Nephron progenitor cell (in vitro differentiated cells): ENCODE results near the gene CAPZB.

Experiments
- DNase-seq: peaks from one replicate; pipeline ENCODE4 v3.0.0; 2021
- H3K27ac Mint-ChIP-seq: 2 replicates; pipeline ENCODE4 v1.8.0; 2021; ENCODE audit warnings: mild to moderate bottlenecking, moderate library complexity, mixed read lengths
- H3K27me3 Mint-ChIP-seq: 2 replicates; pipeline ENCODE4 v1.8.0; 2021; ENCODE audit warnings: mild to moderate bottlenecking, low read depth, mixed read lengths; ENCODE audit not compliant: poor library complexity
- H3K36me3 Mint-ChIP-seq: 2 replicates; pipeline ENCODE4 v1.8.0; 2021; ENCODE audit warnings: low read depth, mixed read lengths
- H3K4me1 Mint-ChIP-seq: 2 replicates; pipeline ENCODE4 v1.8.0; 2021; ENCODE audit warnings: mixed read lengths
- H3K4me3 Mint-ChIP-seq: 2 replicates; pipeline ENCODE4 v1.8.0; 2021; ENCODE audit warnings: mild to moderate bottlenecking, moderate library complexity, mixed read lengths
- H3K9me3 Mint-ChIP-seq: 2 replicates; pipeline ENCODE4 v1.8.0; 2021; ENCODE audit warnings: mild to moderate bottlenecking, moderate library complexity, mixed read lengths
- CTCF ChIP-seq: fragments of 200-600 bp; sonication (generic); IDR thresholded peaks from 2 replicates; pipeline ENCODE4 v1.5.0; 2021; ENCODE audit warnings: antibody characterized with exemption

Gene CAPZB

GRCh38 chr1:19376428-19377372 lies 108.6 kb downstream of the CAPZB start:
- Mint-ChIP-seq H3K27me3 (peaks cover 2% of the 10 kb centered on the region), H3K4me1 (peaks cover 5% of the 10 kb centered on the region), H3K9me3 (no peaks in the 10 kb centered on the region), H3K4me3 (no peak overlapping the region), H3K27ac (no peak overlapping the region), H3K36me3 (peaks cover 42% of the 10 kb centered on the region)
- no peak for DNase-seq
- TF ChIP-seq CTCF: no peak

DNA sequence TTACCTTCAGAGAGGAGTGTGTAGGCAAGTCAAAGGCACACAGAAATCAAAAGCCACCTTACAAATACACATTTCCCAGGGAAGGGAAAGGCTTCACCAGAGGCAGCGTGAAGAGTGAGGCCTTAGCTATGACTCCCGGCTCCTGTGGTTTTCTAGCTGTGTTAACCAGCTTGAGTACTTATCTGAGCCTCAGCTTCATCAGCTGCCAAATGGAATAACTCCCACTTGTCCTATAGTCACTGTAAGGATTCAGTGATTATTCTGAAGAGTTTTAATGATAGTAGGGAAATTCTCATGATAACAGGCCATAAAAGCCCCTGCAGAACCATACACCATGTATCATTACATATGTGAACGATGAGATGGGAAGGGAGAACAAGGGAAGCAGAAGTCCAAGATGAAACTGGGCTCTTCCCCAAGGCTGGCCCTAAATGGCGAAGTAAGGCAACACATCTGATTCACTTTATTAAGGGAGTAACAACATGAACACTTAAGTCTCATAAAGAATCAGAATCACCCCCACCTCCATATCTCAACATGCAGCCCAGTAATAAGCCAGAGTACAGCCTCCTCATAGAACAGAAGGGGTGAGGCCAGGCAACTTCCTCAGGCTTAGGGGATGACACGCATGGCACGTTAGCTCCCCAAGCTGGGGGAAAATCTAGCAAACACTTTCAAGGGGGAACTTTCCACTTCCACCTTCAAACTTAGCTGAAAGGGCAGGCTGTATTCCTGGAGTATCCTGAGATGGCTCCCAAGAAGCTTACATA lies 109.5 kb downstream of the CAPZB start:
- peaks cover 9% of the 10 kb centered on the region for H3K4me1 Mint-ChIP-seq
- no peak for DNase-seq
- peaks cover 42% of the 10 kb centered on the region for H3K36me3 Mint-ChIP-seq
- TF ChIP-seq CTCF: no peak
- H3K9me3 Mint-ChIP-seq: no peaks in the 10 kb centered on the region
- H3K4me3 Mint-ChIP-seq: no peak overlapping the region
- H3K27me3 Mint-ChIP-seq: peaks cover 2% of the 10 kb centered on the region
- H3K27ac Mint-ChIP-seq: peak overlapping the region; percentile 78

GRCh38 chr1:19374926-19375325 lies 110.4 kb downstream of the CAPZB start:
- Mint-ChIP-seq H3K36me3 (peaks cover 42% of the 10 kb centered on the region), H3K27me3 (peaks cover 2% of the 10 kb centered on the region), H3K9me3 (no peaks in the 10 kb centered on the region), H3K27ac (no peak overlapping the region), H3K4me1 (peaks cover 17% of the 10 kb centered on the region), H3K4me3 (no peak overlapping the region)
- no peak for DNase-seq
- TF ChIP-seq CTCF: no peak

- Mint-ChIP-seq H3K4me3 (no peak overlapping the region), H3K4me1 (peaks cover 24% of the 10 kb centered on the region), H3K9me3 (no peaks in the 10 kb centered on the region), H3K27me3 (peaks cover 2% of the 10 kb centered on the region), H3K36me3 (peaks cover 36% of the 10 kb centered on the region), H3K27ac (no peak overlapping the region)
- DNase-seq: peak; percentile 59
- peak; percentile 65 for TF ChIP-seq CTCF
Measured at GRCh38 chr1:19374083-19374801, 111.1 kb downstream of the CAPZB start.

DNA sequence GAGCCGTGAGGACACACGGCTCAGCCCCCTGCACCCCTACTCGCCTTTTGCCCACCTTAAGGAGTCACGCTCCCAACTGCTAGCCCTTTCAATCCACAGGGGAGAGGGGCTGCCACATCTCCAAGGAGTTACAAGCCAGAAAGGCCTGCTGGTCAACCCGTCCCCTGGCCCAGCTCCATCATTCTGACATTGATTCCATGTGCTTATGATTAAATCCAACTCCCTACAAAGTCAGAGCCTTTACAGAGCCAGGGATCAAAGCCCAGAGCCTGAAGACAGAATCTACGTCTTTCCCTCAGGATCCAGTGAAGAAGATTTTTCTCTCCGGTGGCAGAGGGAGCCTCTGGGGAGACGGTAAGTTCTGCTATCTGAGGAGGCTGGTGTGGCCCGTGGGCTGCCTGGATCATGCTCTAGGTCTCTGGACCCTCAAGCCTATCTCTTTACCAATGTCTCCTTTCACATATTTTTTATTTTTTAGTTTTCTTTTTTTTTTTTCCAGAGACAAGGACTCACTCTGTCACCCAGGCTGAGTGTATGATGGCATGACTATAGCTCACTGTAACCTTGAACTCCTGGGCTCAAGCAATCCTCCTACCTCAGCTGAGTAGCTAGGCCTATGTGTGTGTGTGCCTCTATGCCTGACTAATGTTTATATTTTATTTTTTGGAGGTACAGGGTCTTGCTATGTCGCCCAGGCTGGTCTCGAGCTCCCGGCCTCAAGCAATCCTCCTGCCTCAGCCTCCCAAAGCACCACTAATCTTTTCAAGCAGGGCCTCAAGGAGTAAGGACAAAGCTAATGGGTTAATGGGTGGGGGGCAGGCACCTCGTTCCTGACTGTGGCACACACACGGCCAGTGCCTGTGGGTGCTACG lies 111.9 kb downstream of the CAPZB start:
- peaks cover 2% of the 10 kb centered on the region for H3K27me3 Mint-ChIP-seq
- peaks cover 25% of the 10 kb centered on the region for H3K4me1 Mint-ChIP-seq
- peak overlapping the region; percentile 48 for H3K27ac Mint-ChIP-seq
- no peak for TF ChIP-seq CTCF
- H3K9me3 Mint-ChIP-seq: no peaks in the 10 kb centered on the region
- H3K36me3 Mint-ChIP-seq: peaks cover 32% of the 10 kb centered on the region
- H3K4me3 Mint-ChIP-seq: no peak overlapping the region
- no peak for DNase-seq
